ENCODE data around the gene WNT3.

Gene WNT3

GRCh38 chr17:46730679-46731078 is 87.8 kb downstream of the WNT3 start:
- no peak for DNase-seq (ENCODE audit: low read depth)

- no peak for DNase-seq (ENCODE audit: low read depth)
Measured at GRCh38 chr17:46730026-46730425, 88.5 kb downstream of the WNT3 start.

- no peak for DNase-seq (ENCODE audit: low read depth)
Measured at GRCh38 chr17:46727572-46728348, 90.7 kb downstream of the WNT3 start.

GRCh38 chr17:46726206-46726605 is 92.3 kb downstream of the WNT3 start:
- no peak for DNase-seq (ENCODE audit: low read depth)

- no peak for DNase-seq (ENCODE audit: low read depth)
Measured at GRCh38 chr17:46722662-46723285, 95.7 kb downstream of the WNT3 start.

- DNase-seq (ENCODE audit: low read depth) = no peak
Measured at GRCh38 chr17:46720408-46720807, 98.1 kb downstream of the WNT3 start.

- DNase-seq (ENCODE audit: low read depth) = no peak
Measured at GRCh38 chr17:46719891-46720290, 98.6 kb downstream of the WNT3 start.

GRCh38 chr17:46717999-46718398 is 100.5 kb downstream of the WNT3 start:
- no peak for DNase-seq (ENCODE audit: low read depth)

Measured in activated T-cell treated with anti-CD3 and anti-CD28 coated beads for 24 hours (primary cell).